Esophagus squamous epithelium (tissue), 5 donors: ENCODE results near the gene GRAMD1C. TPM values are rescaled to one million over a fixed set of nuclear protein-coding genes. Genes with fewer than 3 reads are reported as not detected.

Source experiments
- DNase-seq: peaks from one replicate; lab custom pipeline; 2025; lab: John Stamatoyannopoulos, UW
- H3K27ac ChIP-seq, 4 donors: fragments of 200-600 bp; sonication (generic); one replicate each; pipeline ENCODE4 v1.5.1; 2016 to 2019; ENCODE audit warnings: mild to moderate bottlenecking in 1 of 4
- H3K27me3 ChIP-seq, 4 donors: fragments of 200-600 bp; sonication (generic); 1 replicate in 3 of 4; 2 replicates in 1 of 4; pipeline versions ENCODE4 v1.5.1 to v1.6.0; 2017 to 2021; ENCODE audit warnings: antibody characterized with exemption in 1 of 4
- H3K36me3 ChIP-seq, 3 donors: fragments of 200-600 bp; sonication (generic); one replicate each; pipeline ENCODE4 v1.5.1; 2016 to 2019
- H3K4me1 ChIP-seq, 3 donors: fragments of 200-600 bp; sonication (generic); one replicate each; pipeline ENCODE4 v1.5.1; 2017 to 2019
- H3K4me3 ChIP-seq, 4 donors: fragments of 200-600 bp; sonication (generic); 1 replicate in 3 of 4; 2 replicates in 1 of 4; pipeline ENCODE4 v1.5.1; 2016 to 2019; ENCODE audit warnings: mild to moderate bottlenecking in 2 of 4, moderate library complexity in 1 of 4
- H3K9me3 ChIP-seq, 3 donors: fragments of 200-600 bp; sonication (generic); one replicate each; pipeline ENCODE4 v1.5.1; 2016 to 2019
- CTCF ChIP-seq, 6 experiments: fragments of 450-650 bp in 4 of 6; fragments of 200-600 bp in 2 of 6; sonication (generic) in 2 of 6; IDR thresholded peaks; one replicate each; pipeline ENCODE4 v1.5.1; 2016 to 2019; ENCODE audit warnings: antibody characterized with exemption in 6 of 6, mild to moderate bottlenecking in 4 of 6, moderate library complexity in 4 of 6
- POLR2A ChIP-seq, 4 donors: fragments of 450-650 bp; IDR thresholded peaks; one replicate each; pipeline ENCODE4 v1.6.1; 2017; ENCODE audit warnings: antibody characterized with exemption in 4 of 4, mild to moderate bottlenecking in 4 of 4, moderate library complexity in 3 of 4
- WGBS, 2 donors: methylation state at CpG; one replicate each; pipeline ENCODE4 v1.1.5; 2018; 5-methylcytosine and 5-hydroxymethylcytosine counted together
- intact Hi-C: fragments of 100-400 bp; cut with DNase I; formaldehyde crosslinking; loops from one replicate; pipeline ENCODE4 v1.15.0; 2022
- total RNA-seq, 4 donors: library from RNA; depleted of rRNA; stranded (reverse); fragments of >200 nt; gene quantifications; one replicate each; pipeline ENCODE4 v1.1.0, GENCODE V29; 2016
- donor health status: DM: yes; HTN: yes; CAD: no.

Gene GRAMD1C
- total RNA-seq, 4 donors from 2014 or later = 4.4 to 12.6 (median 6.6) TPM

- Histone ChIP-seq H3K27ac (peak overlapping the region; percentile 26 to 78 (median 70)), H3K36me3 (peaks cover 0 to 10% (median 0%) of the 10 kb centered on the region in 3 donors), H3K4me1 (peaks cover 0 to 19% (median 2%) of the 10 kb centered on the region in 3 donors), H3K9me3 (no peaks in the 10 kb centered on the region), H3K4me3 (peak overlapping the region; percentile 70 to 90 (median 86)), H3K27me3 (no peaks in the 10 kb centered on the region)
- intact Hi-C loops = no loop called here
- WGBS, 2 donors = 1 to 12% methylated on average over 8 to 21 of the region's 65 CpGs
- no peak for DNase-seq
- TF ChIP-seq CTCF (IDR thresholded peaks at IDR 0.05) = no peak
- TF ChIP-seq POLR2A (IDR thresholded peaks at IDR 0.05) = no peak
Measured at GRCh38 chr3:113948015-113948917, 109.7 kb downstream of the GRAMD1C start.

- TF ChIP-seq POLR2A (IDR thresholded peaks at IDR 0.05) (no peak), CTCF (IDR thresholded peaks at IDR 0.05) (no peak)
Measured at GRCh38 chr3:113952921-113953320, 114.3 kb downstream of the GRAMD1C start.

GRCh38 chr3:113953677-113954076 is 115.1 kb downstream of the GRAMD1C start:
- TF ChIP-seq POLR2A (IDR thresholded peaks at IDR 0.05) (no peak), CTCF (IDR thresholded peaks at IDR 0.05) (no peak)
- Histone ChIP-seq H3K9me3 (no peaks in the 10 kb centered on the region), H3K36me3 (peaks cover 0 to 12% (median 0%) of the 10 kb centered on the region in 3 donors), H3K4me1 (peaks cover 0 to 12% (median under 1%) of the 10 kb centered on the region in 3 donors), H3K27ac (no peak overlapping the region), H3K4me3 (no peak overlapping the region), H3K27me3 (no peaks in the 10 kb centered on the region)
- intact Hi-C loops = no loop called here
- 31 to 41% methylated on average over 3 of the region's 7 CpGs for WGBS, 2 donors
- no peak for DNase-seq

More at GRCh38 chr3:113952921-113953320, 114.3 kb downstream of the GRAMD1C start:
- no peak for DNase-seq
- Histone ChIP-seq H3K36me3 (peaks cover 0 to 5% (median 0%) of the 10 kb centered on the region in 3 donors), H3K27ac (no peak overlapping the region), H3K4me1 (peaks cover 0 to 19% (median 2%) of the 10 kb centered on the region in 3 donors), H3K4me3 (no peak overlapping the region), H3K9me3 (no peaks in the 10 kb centered on the region), H3K27me3 (no peaks in the 10 kb centered on the region)
- intact Hi-C loops = no loop called here

DNA sequence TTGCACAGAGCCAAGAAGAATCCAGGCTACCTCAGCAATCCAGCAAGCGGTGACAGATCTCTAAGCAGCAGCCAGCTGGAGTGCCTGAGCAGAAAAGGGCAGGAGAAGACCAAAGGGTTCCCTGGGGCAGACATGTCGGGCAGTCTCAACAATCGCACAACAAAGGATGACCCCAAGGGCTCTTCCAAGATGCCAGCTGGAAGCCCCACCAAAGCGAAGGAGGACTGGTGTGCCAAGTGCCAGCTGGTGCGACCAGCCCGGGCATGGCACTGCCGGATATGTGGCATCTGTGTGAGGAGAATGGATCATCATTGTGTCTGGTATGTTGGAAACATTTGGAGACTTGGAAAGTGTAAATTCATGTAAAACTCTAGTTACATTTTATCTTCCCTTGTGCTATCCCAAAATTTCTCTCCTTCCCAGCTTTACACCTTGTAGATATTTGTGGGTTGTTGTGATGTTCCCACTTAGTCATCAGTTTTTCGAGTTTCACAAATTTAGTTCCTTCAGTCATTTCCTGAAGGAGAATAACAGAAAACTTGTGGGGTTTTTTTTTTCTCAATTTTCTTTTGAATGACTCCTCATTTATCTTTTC is 115.6 kb downstream of the GRAMD1C start:
- no peak overlapping the region for H3K4me3 ChIP-seq
- DNase-seq = no peak

More for the DNA sequence above, 115.6 kb downstream of the GRAMD1C start:
- no peak for TF ChIP-seq CTCF (IDR thresholded peaks at IDR 0.05)
- no peak for TF ChIP-seq POLR2A (IDR thresholded peaks at IDR 0.05)
- peaks cover 0 to 7% (median 0%) of the 10 kb centered on the region in 3 donors for H3K4me1 ChIP-seq
- H3K27me3 ChIP-seq = no peaks in the 10 kb centered on the region
- 25 to 58% methylated on average over 5 to 7 of the region's 8 CpGs for WGBS, 2 donors
- no peaks in the 10 kb centered on the region for H3K9me3 ChIP-seq
- H3K36me3 ChIP-seq = peaks cover 0 to 17% (median 0%) of the 10 kb centered on the region in 3 donors
- H3K27ac ChIP-seq = no peak overlapping the region
- intact Hi-C loops = no loop called here
